Dedifferentiated amniotic fluid mesenchymal stem cell (primary cell): ENCODE results near the gene CD1E.
"Not testable (repeated sequence)": the region's sequence is repeated elsewhere in the genome, so short reads cannot be mapped to it uniquely, and the experiment has no call there.

Source experiments
- DNase-seq: peaks from one replicate; pipeline ENCODE4 v3.0.0-alpha.2; 2016; ENCODE audit errors: extremely low spot score

The CD1E gene

DNA sequence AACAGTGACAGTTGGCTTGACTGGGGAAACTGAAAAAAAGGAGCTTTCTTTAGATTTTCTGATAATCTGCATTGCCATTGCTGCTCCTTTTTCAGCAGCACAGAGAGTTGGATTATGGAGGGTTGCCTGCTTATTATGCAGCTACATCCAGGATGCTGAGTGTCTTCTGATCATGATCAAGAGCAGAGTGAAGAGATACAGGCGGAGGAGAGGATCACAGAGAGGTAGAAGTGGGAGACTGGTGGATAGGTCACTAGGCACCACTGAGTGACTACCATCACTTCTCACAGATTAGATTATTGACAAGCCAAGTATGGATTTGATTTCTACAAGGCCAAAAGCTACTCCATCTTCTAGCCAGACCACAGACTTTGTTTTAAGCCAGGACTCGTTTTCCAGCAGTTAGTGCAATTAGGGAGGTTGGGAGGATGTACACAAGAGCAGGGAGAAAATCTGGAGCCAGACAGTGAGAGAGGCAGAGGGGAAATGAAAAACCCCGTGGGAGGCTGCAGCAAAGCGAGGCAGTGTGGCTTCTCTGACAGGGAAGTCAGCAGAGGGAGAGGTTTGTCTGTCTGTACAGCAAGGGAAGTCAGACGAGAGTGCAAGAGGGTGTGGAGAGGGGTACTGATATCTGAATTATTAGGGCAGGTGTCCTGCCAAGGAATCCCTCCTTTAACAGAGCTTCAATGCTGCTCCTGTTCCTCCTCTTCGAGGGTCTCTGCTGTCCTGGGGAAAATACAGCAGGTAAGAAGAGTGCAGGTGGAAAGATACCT lies at the start of gene CD1E:
Gene CD1E, plus strand, starts transcription at position 592 of the 773 bp plus-strand sequence. Its CDS starts 95 bp downstream, at position 687.
- no peak for DNase-seq

DNA sequence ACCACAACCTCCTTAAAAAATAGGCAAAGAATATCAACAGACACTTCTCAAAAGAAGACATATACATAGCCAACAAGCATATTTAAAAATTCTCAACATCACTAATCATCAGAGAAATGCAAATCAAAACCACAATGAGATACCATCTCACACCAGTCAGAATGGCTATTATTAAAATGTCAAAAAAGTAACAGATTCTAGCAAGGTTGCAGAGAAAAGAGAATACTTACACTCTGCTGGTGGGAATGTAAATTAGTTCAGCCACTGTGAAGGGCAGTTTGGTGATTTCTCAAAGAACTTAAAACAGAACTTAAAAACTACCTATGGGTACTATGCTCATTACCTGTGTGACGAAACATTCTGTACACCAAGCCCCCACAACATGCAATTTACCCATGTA lies 43.1 kb upstream of the CD1E start:
- no peak for DNase-seq

DNA sequence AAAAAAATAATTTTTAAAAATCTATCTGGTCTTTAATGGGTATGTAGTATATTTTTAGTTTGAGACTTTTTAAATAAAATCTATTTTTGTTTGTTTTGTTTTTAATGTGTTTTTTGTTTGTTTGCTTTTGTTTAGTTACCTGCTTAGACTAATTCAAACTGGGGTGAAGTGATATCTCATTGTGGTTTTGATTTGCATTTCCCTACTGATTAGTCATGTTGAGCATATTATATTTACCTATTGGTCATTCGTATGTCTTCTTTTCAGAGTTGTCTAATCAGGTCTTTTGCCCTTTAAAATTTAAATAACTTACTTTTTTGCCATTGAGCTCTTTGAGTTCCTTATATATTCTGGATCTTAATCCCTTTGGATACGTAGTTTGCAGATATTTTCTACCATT lies 42.6 kb upstream of the CD1E start:
- no peak for DNase-seq

DNA sequence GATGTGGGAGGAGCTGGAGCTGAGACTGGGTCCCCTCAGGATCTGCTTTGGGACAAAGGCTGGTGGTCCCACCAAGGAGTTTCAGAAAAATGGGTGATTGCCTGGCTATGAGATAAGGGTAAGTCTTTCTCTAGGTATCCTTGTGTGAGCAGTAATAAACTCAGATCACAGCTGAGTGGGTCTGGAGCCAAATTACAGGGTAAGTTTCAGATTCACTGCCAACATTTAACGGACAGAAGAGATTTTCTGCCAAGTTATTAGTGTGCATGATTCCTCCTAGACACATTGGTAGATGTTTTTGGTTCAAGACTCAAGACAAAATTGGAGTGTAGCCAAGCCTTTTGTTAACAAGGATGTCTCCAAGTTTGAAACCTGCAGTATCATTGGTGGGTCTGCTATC lies 29.8 kb upstream of the CD1E start:
- DNase-seq: no peak

DNA sequence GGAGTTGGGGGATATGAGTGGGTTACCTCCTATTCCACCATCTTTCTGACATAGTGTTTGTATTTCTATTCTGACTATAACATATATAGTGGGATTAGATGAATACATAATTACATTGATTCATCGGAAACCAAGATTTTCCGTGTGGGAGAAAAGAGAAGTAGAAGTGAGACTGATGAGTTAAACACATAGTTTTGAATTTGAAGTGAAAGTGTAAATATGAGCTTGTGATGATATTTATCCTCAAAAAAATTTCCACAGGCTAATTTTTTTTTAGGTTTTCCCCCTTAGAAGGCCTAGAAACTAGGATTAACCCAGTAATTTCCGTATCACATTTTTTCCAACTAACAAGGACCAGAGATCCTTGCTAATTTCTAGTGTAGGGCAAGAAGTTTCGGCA lies 29.3 kb upstream of the CD1E start:
- DNase-seq: no peak

DNA sequence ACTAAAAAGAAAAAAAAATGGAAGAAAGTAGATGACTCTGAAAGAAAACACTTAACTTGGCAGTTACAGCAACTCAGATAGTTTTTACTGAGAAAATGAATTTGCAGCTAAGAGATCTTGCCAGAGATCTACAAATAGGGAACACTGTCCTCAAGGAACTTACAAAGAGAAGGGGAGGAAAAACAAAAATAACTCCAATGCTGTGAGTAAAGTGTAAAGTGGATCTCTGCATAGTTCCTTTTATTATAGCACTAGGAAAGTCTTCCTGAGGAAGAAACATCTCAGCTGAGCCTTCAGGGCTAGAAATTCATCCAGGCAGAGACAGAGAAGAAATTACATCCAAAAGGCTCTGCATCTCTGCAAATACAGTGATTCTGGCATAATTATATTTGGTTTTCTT lies 26.2 kb upstream of the CD1E start:
- DNase-seq: no peak

DNA sequence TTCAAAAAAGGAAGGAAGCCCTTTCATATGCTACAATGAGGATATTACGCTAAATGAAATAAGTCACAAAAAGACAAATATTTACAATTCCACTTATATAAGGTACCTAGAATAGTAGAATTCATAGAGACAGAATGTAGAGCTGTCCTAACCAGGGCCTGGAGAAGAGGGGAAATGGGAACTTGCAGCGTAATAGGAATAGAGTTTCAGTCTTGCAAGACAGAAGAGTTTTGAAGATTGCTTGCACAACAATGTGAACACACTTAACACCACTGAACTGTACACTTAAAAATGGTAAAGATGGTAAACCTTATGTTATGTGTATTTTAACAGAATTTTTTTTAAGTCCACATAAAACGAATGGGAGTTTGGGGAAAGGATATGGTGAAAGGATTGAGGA lies 25.3 kb upstream of the CD1E start:
- no peak for DNase-seq

DNA sequence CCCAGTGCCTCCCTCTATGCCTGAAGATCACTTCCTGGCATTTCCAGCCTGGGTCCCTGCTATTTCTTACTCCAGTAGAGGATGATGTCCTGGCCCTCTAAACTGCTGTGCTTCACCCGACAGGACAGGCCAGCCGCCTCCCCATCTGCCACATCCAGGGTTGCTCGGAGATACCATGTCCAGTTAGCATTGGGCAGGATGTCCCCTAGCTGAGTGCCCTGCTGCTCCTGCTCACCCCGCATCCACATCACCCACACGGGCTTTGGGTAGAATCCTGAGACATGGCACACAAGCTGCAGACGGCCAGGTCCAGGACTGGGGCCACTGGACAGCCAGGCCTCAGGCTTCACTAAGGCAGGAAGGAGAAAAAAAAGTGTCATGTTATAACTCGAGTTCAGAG lies 24.4 kb upstream of the CD1E start:
- no peak for DNase-seq

DNA sequence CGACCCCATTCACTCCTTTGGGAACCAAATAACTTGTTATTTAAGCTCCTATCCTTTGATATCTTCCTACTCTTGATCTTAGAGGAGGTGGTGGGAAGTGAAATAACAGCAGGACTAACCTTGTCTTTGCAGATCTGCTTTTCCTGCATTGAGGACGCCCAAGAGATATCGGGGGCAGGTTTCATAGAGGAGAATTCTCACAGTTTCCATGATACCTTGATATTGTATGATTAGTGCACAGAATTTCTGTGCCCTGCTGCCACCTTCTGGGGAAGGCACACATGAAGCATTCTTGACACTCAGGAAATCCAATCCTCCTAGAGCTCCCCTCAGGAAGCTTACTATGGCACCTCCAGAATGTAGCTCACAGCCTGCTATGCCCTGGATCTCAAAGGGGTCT lies 24.0 kb upstream of the CD1E start:
- no peak for DNase-seq

DNA sequence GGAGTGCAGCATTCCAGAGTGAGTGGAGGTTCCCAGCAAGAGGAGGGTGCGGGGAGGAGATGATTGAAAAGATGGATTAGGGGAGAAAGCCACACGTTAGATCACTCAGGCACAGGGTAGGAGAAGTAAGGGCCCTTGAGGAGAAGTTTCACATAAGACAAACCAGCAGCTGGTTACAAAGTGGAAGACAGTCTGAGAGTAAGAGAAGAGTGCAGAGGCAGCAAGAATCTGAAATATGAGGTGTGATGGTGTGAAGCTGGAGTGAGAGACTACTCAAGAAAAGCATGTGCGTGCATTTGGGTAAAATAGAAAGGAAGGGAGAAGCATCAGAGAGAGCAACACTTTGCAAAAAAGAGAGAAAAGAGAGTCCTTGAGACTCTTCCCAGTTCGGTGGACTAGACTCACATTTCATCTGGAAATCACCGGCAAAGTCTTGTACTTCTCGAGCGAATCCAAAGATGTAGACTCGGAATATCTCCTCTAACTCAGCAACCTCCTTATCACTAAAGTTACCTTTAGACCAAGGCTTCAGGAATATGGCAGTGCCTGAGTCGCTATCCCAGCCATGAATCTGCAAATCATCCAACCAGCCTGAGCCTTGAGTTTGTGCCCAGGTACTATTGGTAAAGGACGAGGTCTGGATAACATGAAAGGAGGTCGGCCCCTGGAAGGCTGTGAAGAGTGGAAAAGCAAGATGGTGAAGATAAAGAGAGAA lies 23.1 kb upstream of the CD1E start:
- DNase-seq: no peak

DNA sequence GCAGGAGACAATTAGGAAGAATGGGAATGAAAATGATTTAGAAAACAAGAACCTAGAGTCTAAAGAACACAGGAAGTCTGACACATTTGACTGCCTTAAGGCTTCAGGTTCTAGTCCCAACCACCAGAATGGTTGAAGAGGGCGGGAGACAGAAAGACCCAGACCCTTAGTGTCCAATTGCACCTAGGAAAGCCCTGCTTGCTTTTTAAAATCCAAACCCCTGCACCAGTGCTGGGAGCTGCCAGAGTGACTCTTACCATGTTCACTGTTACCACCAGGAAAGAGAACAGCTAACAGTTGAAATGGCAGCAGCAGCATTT lies 22.6 kb upstream of the CD1E start:
- no peak for DNase-seq

DNA sequence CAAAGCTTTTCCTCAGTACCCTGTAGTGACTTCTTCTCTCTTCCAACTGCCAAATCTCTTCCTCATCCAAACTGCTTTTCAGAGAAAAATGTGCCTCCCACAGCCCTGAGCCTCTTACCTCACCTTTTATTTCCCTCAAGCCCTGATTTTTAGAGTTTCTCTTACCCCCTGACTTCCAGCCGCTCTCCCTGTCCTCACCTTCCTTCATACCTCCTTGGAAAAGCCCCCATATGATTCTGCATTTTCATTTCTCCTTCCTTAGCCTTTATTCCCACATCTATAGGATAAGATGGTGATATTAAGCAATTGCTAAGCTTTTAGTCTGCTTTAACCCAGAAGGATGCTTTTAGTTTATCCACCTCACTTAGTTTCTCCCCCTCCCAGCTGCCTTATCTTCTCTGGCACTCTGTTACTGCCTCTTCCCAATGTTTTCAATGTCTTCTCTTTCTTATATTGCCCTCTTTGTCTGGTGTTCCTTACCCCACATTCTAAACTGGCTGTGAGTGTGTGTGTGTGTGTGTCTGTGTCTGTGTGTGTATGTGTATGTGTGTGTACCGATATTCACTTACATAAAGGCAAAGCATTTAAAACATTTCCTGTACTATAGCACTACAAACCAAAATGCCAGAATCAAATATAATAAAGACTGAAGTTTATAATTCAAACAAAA lies 22.1 kb upstream of the CD1E start, which contains the start of gene CD1B:
Gene CD1B, minus strand, starts transcription at position 51 of the 670 bp plus-strand sequence. CDS start 108 bp downstream, outside the sequence.
- DNase-seq: no peak

DNA sequence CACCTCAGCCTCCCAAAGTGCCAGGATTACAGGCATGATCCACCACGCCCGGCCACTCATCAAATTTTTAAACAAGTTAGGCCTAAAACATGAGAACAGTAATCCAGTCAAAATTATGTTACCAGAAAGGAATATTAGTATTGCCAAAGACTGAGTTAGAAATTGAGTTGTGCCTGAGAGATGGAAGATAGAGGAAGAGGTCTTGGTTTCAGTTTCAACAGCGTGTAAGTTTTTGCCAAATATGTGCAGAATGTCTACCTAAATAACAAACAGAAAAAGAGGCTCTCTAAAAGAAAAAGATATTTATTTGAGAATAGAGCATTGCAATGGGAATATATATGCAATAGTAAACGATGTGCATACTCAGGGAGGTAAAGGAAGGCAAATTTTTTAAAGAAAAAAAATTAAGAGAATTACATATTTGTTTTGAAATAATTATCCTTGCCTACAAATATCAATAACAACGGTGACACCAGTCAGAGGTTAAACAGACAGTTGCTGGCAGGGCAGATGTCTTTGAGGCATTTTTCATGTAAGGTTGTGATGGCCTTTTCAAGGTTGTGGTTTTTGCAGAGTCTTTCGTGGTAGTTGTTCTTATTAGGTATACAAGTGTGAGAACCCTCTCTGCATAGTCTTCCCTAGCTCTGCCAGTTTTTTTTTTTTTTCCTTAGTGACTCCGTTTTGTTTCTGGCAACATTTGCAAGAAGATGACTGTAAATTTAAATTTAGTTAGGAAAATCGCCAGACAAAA lies 20.1 kb upstream of the CD1E start:
- DNase-seq: no peak

DNA sequence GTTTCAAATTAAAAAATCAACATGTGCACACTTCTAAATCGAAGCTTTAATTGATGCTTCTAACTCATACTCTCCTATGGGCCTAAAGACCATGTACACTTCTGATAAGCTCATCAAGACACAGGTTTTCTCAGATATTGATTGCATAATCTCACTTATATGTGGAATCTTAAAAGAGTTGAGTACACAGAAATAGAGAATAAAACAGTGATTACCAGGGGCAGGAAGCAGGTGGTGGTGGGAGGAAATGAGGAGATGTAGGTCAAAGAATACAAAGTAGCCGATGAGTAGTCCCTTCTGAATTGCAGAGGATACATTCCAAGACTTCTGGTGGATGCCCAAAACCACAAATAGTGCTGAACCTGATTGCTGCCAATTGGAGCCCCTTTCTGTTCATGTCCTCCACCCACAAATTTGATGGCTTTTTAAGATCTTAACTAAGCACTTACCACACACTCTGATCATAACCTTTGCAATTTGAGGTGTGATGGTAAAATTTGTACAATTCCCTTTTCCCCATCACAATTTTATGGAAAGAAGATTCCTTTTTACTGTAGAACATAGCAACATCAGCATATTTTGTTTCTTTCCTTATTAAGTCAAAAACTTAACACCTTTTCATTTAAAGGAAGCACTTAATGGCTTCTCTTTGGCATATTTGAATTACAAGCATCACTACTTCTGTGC lies 19.0 kb upstream of the CD1E start:
- DNase-seq: no peak

DNA sequence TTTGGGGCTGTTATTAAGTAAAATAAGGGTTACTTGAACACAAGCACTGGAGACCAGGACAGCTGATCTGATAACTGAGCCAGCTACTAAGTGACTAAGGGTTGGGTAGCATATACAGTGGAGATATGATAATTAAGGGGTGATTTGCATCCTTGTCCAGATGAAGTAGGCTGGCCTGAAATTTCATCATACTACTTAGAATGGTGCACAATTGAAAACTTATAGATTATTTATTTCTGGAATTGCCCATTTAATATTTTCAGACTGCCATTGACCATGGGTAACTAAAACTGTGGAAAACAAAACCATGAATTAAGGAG lies 18.5 kb upstream of the CD1E start:
- DNase-seq: no peak

DNA sequence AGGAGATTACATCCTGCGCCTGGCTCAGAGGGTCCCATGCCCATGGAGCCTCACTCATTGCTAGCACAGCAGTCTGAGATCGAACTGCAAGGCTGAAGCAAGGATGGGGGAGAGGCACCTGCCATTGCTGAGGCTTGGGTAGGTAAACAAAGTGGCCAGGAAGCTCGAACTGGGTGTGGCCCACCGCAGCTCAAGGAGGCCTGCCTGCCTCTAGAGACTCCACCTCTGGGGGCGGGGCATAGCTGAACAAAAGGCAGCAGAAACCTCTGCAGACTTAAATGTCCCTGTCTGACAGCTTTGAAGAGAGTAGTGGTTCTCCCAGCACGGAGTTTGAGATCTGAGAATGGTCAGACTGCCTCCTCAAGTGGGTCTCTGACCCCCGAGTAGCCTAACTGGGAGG lies 17.3 kb upstream of the CD1E start:
- DNase-seq: not testable (repeated sequence)

DNA sequence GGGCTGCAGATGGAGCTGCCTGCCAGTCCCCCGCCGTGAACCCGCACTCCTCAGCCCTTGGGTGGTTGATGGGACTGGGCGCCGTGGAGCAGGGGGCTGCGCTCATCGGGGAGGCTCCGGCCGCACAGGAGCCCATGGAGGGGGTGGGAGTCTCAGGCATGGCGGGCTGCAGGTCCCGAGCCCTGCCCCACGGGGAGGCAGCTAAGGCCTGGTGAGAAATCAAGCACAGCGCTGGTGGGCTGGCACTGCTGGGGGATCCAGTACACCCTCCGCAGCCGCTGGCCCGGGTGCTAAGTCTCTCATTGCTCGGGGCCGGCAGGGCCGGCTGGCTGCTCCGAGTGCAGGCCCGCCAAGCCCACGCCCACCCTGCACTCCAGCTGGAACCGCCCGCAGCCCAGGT lies 4.7 kb upstream of the CD1E start:
- DNase-seq: not testable (repeated sequence)

DNA sequence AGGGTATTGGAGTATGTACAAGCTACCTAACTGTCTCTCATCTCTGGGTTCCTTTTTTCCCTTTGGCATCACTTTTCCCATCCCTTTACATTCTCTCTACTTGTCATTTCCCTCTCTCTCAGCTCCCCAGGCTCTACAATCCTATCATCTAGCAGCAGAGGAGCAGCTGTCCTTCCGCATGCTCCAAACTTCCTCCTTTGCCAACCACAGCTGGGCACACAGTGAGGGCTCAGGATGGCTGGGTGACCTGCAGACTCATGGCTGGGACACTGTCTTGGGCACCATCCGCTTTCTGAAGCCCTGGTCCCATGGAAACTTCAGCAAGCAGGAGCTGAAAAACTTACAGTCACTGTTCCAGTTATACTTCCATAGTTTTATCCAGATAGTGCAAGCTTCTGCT lies 561 bp downstream of the CD1E start:
- no peak for DNase-seq

DNA sequence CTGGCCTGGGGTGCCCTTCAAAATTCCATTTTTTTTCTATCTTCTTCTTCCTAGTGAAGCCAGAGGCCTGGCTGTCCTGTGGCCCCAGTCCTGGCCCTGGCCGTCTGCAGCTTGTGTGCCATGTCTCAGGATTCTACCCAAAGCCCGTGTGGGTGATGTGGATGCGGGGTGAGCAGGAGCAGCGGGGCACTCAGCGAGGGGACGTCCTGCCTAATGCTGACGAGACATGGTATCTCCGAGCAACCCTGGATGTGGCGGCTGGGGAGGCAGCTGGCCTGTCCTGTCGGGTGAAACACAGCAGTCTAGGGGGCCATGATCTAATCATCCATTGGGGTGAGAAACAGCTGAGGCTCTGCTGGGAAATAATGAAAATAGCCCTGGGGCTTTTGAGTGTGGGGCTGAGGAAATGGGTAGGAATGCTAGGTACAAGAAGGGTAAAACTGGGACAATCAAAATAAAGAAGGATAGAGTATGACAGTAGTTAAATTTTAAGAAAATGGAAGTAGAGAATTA lies 2.1 kb downstream of the CD1E start:
- no peak for DNase-seq

DNA sequence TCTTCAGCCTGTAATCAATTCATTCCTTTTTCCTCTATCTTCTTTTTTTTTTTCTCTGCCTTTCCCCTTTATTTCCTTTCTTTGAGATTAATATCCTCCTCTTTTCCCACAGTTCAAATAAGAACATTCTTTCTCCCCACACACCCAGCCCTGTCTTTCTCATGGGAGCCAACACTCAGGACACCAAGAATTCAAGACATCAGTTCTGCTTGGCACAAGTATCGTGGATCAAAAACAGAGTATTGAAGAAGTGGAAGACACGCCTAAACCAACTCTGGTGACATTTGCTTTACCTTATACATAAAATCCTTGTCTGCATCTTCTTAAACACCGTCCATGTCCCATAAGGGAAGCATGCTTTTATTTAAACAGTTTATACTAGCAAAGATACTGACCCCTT lies 2.9 kb downstream of the CD1E start:
- no peak for DNase-seq

DNA sequence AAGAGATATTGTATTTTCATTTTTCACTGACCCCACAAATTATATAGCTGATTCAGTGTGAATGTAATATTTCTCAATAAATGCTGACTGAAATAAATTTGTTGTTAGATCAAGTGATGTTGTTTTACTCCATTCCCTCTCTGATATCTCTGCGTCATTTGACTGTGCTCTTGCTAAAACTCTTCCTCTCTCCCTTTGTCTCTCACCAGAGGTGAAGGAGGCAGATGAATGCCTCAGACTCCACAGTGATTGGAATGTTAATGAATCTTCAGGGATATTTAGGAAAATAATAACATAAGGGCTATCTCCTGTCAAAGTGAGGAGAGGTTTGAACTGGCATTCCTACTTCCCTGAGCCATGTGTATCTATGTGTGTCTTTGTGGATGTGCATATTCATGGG lies 3.7 kb downstream of the CD1E start:
- no peak for DNase-seq

DNA sequence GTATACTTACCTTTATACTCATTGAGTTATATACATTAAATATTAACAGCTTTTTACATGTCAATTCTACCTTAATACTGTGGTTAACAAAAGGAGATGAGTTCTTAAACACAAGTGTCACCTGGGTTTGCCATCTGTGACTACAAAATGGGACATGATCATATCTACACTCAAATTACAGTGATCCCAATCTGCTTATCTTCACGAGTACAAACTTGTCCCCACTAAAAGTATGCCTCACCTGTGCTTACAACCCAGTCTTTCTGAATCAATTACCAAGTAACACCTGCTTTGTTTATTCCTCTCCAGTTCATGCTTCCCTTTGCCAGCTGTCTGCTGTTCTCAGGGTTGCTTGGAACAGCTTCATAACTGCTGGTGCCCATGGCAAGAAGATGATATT lies 8.8 kb downstream of the CD1E start:
- no peak for DNase-seq
